PC-3 (cell line): ENCODE results near the gene CFAP46.

Experiments used
- EZH2 ChIP-seq: fragments of 300-600 bp; sonication (generic); IDR thresholded peaks from one replicate; pipeline ENCODE4 v1.6.1; 2017; ENCODE audit warnings: antibody characterized with exemption, mild to moderate bottlenecking, low read length; ENCODE audit not compliant: unreplicated experiment
- TF ChIP-seq, protein P1 (sequence below): fragments of 300-600 bp; sonication (generic); conservative IDR thresholded peaks from 2 replicates; pipeline ENCODE4 v1.5.1; 2017; ENCODE audit warnings: antibody characterized with exemption, low read depth, mild to moderate bottlenecking, low read length

DNA sequence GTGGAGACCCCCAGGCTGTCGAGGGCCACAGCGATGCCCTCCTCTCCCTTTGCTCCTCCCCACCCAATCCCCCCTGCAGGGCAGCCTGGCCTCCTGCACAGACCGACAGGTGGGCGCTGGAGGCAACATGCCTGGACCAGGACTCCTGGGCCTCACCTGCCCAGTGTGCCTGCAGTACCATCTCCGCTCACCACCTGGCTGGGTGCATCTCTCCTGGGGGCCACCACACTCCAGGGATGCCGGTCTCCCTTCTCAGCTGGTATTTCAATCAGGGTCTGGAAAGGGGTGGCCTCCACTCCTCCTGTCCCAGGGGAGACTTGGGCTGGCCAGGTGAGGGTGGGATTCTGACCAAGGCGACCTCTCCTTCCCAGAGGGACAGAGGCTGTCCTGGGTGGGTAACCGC, 17.2 kb upstream of the CFAP46 start:
- TF ChIP-seq, protein P1, sequence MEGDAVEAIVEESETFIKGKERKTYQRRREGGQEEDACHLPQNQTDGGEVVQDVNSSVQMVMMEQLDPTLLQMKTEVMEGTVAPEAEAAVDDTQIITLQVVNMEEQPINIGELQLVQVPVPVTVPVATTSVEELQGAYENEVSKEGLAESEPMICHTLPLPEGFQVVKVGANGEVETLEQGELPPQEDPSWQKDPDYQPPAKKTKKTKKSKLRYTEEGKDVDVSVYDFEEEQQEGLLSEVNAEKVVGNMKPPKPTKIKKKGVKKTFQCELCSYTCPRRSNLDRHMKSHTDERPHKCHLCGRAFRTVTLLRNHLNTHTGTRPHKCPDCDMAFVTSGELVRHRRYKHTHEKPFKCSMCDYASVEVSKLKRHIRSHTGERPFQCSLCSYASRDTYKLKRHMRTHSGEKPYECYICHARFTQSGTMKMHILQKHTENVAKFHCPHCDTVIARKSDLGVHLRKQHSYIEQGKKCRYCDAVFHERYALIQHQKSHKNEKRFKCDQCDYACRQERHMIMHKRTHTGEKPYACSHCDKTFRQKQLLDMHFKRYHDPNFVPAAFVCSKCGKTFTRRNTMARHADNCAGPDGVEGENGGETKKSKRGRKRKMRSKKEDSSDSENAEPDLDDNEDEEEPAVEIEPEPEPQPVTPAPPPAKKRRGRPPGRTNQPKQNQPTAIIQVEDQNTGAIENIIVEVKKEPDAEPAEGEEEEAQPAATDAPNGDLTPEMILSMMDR: no peak
- TF ChIP-seq EZH2: no peak
